ENCODE measurements around the gene SPTBN1. TPM values are rescaled to one million over a fixed set of nuclear protein-coding genes. Genes with fewer than 3 reads are reported as not detected.

Gene SPTBN1
- total and polyA plus RNA-seq, 2 of the 4 experiments (the other 2 are of a cell fraction), result 49.1 to 241 TPM

GRCh38 chr2:54581326-54582039 lies 125.4 kb downstream of the SPTBN1 start (continued):
- TF ChIP-seq ELK1 (IDR thresholded peaks at IDR 0.05; ENCODE audit: borderline replicate concordance, low read depth, low read length), result no peak
- TF ChIP-seq SMC3 (IDR thresholded peaks at IDR 0.05; ENCODE audit: low read depth, low read length), result no peak
- no peak for TF ChIP-seq POLR2A (IDR thresholded peaks at IDR 0.05; ENCODE audit: low read depth, low read length)
- TF ChIP-seq RAD21 (IDR thresholded peaks at IDR 0.05; ENCODE audit: low read length), result no peak
- TF ChIP-seq MXI1 (IDR thresholded peaks at IDR 0.05; ENCODE audit: borderline replicate concordance, low read depth, low read length), result no peak
- no peak for TF ChIP-seq BHLHE40 (IDR thresholded peaks at IDR 0.05; ENCODE audit: low read depth, low read length)
- TF ChIP-seq MAZ (IDR thresholded peaks at IDR 0.05; ENCODE audit: borderline replicate concordance, low read depth, low read length), result no peak
- no peak for TF ChIP-seq CEBPB (IDR thresholded peaks at IDR 0.05; ENCODE audit: low read depth, low read length)

All from IMR-90 (cell line).